HG03571 (cell line): Measurements from ENCODE around the gene RIBC2.
"Not testable (repeated sequence)": the region's sequence is repeated elsewhere in the genome, so short reads cannot be mapped to it uniquely, and the experiment has no call there.

Experiments used
- ATAC-seq: cut with Tn5 transposase; IDR thresholded peaks from one replicate; pipeline ENCODE4 v1.9.1; 2021; ENCODE audit not compliant: unreplicated experiment

Gene RIBC2, protein sequence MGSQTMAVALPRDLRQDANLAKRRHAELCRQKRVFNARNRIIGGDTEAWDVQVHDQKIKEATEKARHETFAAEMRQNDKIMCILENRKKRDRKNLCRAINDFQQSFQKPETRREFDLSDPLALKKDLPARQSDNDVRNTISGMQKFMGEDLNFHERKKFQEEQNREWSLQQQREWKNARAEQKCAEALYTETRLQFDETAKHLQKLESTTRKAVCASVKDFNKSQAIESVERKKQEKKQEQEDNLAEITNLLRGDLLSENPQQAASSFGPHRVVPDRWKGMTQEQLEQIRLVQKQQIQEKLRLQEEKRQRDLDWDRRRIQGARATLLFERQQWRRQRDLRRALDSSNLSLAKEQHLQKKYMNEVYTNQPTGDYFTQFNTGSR

DNA sequence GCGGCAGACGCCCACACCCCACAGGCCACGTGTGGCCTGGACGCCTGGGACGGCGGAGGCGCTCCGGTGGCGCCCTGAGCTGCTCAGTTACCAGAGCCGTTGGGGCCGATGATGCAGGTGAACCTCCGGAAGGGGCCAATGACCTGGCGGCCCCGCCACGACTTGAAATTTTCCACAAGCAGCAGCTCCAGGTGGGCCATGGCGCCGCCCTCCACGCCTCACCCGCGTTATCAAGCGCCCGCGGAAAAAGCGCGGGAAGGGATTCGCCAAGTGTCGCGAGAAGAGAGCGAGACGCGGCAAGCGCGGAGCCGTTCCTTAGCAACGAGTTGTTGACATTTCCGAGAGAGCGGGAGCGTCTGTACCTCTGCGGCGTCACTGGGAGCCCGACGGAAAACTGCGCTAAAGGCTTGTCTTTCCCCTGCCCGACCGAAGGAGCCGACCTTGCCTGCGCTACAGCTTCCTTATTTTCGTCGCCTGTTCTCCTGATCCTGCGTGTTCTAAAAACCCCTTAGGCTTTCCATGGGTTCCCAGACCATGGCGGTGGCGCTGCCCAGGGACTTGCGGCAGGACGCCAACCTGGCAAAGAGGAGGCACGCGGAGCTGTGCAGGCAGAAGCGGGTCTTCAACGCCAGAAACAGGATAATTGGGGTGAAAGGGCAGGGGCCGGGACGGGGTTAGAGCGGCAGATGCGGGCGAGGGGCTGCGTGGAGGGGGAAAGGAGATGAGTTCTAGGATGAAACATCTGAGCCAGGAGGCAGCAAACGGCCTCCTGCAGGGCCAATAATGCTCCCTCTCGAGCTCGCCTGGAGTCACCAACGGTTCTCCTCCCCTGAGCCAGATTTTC, at the start of gene RIBC2, which contains the start of gene SMC1B:
RIBC2 (plus strand) TSS at position 326 of the 844 bp plus-strand sequence; CDS start at position 520, 194 bp downstream.
SMC1B (minus strand) TSS at position 232 of the 844 bp plus-strand sequence; CDS start at position 200, 32 bp downstream.
- no peak for ATAC-seq

GRCh38 chr22:45366713-45367112, 46.8 kb upstream of the RIBC2 start:
- ATAC-seq: no peak

DNA sequence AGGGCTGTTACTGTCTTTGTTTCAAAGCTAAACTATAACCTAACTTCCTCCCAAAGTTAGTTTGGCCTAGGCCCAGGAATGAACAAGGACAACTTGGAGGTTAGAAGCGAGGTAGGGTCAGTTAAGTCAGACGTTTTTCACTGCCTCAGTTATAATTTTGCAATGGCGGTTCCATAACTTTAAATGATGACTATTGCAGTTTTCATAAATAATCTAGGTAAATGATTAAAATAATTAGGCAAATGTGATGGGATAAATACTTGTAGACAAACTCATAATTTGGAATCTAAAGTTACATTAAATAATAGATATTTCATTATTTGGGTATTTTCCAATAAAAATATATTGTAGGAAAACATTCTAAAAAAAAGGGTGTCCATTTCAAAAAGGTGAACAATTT, 39.9 kb upstream of the RIBC2 start:
- ATAC-seq: not testable (repeated sequence)

- ATAC-seq: no peak
Observed at GRCh38 chr22:45376009-45376408, 37.5 kb upstream of the RIBC2 start.

DNA sequence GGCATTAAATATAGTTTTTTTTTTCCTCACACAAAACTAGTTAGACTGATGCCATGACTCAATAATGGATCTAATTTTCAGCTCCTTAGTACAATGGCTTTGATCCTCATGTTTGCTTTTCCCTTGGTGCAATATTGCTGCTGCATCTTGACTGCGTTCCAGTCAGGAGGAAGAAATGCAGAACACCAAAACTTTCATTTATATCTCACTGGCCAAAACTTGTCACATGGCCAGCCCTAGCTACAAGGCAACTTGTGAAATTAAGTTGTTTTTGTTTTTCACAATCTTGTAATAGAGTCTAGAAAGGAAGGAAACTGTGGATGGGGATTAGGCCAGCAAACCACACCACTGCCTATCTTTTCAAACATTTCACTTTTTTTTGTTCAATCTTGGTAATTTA, 36.8 kb upstream of the RIBC2 start:
- no peak for ATAC-seq

- ATAC-seq: no peak
Observed at GRCh38 chr22:45381348-45381747, 32.1 kb upstream of the RIBC2 start.

DNA sequence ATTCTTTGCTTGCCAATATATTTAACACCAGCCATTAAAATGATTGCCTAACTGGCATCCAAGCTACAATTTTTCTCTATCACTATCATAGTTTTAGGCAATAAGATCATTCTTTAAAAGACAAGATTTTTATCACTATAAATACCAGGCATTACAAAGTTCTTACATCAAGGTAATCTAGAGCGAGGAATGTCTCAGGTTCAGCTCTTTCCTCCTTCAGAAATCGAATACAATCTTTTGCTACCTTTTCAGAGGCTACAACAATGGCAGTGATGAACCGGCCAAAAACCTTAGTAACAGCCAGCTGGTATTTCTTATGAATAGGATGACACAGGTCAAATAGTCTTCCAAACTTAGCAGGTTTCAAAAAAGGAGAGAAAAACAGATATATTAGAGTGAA, 23.9 kb upstream of the RIBC2 start:
- no peak for ATAC-seq

- ATAC-seq: no peak
Observed at GRCh38 chr22:45397806-45398205, 15.7 kb upstream of the RIBC2 start.

DNA sequence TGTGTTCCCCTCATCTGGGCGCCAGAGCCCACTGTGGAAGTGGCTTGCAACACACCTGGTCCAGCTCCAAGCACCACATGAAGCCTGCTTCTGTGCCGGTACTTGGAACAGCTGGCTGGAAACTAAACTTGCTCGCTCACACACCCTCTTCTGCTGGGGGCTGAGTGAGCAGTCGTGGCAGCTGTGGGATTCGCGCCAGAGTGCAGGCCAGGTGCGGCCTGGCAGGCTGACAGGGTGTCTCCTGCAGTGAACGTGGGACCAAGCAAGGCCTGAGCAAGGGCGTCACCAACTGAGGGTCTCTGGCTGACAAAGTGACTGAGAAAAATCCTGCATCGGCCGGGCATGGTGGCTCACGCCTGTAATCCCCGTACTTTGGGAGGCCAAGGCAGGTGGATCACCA, 15.3 kb upstream of the RIBC2 start:
- ATAC-seq: no peak

GRCh38 chr22:45399712-45400445, 13.6 kb upstream of the RIBC2 start:
- ATAC-seq: no peak

- ATAC-seq: no peak
Observed at GRCh38 chr22:45402466-45402985, 11.0 kb upstream of the RIBC2 start.

DNA sequence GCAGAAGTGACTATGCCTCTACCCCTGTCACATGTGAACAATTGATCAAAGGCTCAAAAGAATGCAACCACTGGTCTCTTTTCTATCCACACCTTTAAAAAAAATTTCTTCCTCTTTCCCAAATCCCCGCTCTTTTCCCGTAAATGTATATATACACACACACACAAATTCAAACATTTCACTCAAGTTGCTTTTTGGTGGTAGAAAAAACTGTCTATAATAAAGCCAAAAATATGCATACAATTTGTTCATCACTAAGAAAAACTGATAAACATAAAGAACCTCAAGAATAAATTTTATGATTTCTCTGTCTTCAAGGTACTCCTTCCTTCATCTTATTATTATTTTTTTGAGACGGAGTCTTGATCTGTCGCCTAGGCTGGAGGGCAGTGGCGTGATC, 5.7 kb upstream of the RIBC2 start:
- ATAC-seq: no peak

DNA sequence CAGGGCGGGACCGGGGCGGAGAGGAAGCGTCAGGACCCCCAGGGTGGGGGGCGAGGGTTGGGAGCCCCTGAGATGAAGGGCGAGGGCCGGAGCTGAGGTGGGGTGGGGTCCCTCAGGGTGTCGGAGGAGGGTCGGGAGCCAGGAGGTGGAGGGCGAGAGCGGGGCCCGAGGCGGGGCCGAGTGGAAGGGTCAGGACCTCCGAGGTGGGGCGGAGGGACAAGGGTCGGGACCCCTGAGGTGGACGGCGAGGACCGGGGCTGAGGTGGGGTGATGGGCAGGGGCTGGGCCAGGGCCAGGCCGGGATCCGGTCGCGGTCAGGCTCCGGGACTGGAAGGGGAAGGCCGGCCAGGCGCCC, 503 bp upstream of the RIBC2 start:
- ATAC-seq: no peak

- ATAC-seq: no peak
Observed at GRCh38 chr22:45418056-45418769, 4.7 kb downstream of the RIBC2 start.

DNA sequence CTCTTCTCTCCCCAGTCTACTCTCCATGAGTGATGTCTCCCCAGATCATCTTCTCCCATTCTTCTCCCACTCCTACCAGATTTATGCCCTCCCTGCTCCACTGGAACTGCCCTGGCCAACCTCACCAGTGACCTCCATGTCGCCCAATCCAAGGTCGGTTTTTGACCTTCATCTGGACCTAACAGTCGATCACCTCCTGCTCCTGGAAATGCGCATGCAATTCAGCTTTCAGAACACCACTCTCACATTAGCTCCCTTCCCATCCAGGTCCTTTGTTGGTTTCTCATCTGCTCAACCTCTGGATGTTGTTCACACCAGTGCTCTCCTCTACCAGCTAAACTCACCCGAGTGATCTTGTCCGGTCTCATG, 5.3 kb downstream of the RIBC2 start:
- ATAC-seq: no peak

DNA sequence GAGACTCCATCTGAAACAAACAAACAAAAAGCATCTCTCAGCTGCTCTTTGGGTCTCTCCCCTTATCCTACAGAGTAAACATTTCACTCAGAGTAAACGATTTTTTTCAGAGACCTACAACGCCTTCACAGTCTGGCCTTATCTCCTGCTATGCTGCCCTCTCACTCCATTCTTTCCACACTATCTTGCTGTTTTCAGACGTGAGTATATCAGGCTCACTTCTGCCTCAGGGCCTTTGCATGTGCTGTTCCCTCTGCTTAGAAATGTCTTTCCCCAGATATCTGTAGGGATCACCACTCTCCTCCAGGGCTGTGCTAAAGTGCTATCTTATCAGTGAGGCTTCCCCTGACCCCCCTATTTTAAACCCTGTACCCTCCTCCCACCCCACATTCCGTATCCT, 6.5 kb downstream of the RIBC2 start:
- no peak for ATAC-seq

GRCh38 chr22:45420539-45420938, 7.0 kb downstream of the RIBC2 start:
- ATAC-seq: no peak

DNA sequence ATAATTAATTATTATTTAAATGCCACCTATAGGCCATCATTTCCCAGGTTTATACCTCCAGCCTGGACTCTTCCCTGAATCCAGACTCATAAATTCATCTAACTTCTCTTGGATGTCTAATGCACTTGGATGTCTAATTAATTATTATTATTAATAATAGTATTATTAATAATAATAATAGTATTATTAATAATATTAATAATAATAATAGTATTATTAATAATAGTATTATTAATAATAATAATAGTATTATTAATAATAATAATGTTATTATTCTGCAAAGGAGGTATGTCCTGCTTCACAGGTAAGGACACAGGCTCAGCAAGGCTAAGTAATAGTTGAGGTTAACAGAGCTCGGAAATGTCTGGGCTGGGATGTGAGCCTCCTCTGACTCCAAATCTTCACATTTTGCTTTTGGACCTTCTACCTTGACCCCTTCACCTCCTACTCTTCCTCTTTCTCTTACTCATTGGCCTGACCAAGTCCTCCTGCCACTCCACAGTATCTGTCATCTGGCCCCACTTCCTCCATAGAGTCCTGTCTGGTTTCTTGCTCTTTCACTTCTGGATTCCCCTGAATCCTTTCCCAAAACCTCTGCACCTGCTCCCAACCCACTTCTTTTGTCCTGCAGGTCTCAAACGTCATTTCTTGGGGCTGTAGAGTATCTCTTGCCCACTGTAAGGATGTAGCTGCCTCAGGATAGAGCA, 8.0 kb downstream of the RIBC2 start:
- ATAC-seq: no peak

DNA sequence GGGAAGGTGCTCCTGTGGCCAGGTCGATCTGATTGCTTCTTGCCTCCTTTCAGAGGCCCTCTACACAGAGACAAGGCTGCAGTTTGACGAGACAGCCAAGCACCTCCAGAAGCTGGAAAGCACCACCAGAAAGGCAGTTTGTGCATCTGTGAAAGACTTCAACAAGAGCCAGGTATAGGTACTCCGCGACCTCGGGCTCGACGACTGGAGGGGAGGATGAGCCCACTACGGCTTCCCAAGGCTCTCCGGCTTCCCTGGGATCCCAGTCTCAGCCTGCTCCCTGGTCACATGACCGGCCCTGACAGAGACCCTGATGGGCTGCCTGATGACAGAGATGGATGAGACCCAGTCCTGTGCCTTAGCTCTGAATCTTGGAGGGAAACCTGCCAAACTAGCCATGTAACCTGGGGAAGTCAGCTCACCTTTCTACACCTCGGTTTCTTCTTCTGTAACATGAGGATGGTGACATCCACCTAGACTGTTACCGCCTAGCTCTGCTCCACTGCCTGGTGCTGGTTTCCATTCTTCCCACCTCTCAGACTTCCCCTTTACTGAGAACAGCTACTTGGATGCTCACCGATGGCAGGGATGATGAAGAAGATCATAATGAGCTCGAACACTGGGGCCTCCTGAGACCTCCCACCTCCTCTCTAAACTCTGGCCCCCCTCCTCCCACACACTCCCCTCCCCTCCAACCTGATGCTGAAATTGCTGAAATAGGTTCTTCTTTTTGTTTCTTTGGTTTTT, 8.9 kb downstream of the RIBC2 start:
- ATAC-seq: no peak
